SIG-M5 treated with dmso at 0.1 percent for 504 hours (cell line): ENCODE measurements around the gene PDGFD.
"Not testable (repeated sequence)": the region's sequence is repeated elsewhere in the genome, so short reads cannot be mapped to it uniquely, and the experiment has no call there.

Source experiments
- DNase-seq: peaks from one replicate; lab custom pipeline; 2025; ENCODE audit not compliant: unreplicated experiment; lab: John Stamatoyannopoulos, UW

PDGFD gene

DNA sequence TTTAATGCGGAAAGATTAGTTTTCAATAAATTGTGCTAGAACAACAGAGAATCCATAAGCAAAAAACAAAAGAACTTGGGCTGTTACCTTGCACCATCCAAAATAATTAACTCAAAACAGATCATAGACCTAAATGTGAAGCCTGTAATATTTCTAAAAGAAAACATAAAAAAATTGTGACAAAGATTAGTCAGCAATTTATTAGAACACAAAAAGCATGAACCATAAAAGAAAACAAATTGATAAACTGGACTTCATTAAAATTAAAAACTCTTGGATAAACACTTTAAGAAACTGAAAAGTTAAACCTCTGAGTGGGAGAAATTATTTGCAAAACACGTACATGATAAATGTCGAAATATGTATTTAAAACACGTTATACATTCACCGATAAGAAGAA, 106.0 kb downstream of the PDGFD start:
- no peak for DNase-seq

- no peak for DNase-seq
These were observed 108.4 kb downstream of the PDGFD start for GRCh38 chr11:104055596-104055995.

- DNase-seq, result no peak
These were observed 108.9 kb downstream of the PDGFD start for GRCh38 chr11:104054911-104055529.

- DNase-seq, result no peak
These were observed 110.0 kb downstream of the PDGFD start for GRCh38 chr11:104053743-104054478.

GRCh38 chr11:104051778-104052177, 112.2 kb downstream of the PDGFD start:
- DNase-seq, result no peak

- no peak for DNase-seq
These were observed 114.8 kb downstream of the PDGFD start for GRCh38 chr11:104049116-104049515.

- DNase-seq, result not testable (repeated sequence)
These were observed 117.1 kb downstream of the PDGFD start for GRCh38 chr11:104046858-104047257.

- no peak for DNase-seq
These were observed 117.6 kb downstream of the PDGFD start for GRCh38 chr11:104046331-104046730.

- DNase-seq, result no peak
These were observed 120.2 kb downstream of the PDGFD start for GRCh38 chr11:104043678-104044239.

DNA sequence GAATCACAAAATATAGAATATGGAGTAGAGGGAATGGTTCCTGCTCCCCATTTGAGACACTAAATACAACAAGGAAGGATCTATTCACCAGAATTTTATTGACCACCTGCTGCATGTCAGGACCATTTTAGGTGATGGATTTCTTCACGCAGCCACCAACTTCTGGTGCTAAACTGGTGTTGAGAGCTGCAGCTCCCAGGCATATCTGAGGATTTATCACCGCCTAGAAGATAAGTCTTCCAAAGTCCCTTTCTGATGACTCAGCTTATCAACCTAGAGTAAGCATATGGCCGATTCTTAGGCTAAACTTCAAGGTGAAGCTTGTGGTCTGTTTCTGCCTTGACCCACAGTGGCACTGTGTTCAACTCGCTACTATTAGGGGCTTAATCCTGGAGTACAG, 120.8 kb downstream of the PDGFD start:
- DNase-seq, result no peak

- DNase-seq, result no peak
These were observed 122.2 kb downstream of the PDGFD start for GRCh38 chr11:104041792-104042191.

DNA sequence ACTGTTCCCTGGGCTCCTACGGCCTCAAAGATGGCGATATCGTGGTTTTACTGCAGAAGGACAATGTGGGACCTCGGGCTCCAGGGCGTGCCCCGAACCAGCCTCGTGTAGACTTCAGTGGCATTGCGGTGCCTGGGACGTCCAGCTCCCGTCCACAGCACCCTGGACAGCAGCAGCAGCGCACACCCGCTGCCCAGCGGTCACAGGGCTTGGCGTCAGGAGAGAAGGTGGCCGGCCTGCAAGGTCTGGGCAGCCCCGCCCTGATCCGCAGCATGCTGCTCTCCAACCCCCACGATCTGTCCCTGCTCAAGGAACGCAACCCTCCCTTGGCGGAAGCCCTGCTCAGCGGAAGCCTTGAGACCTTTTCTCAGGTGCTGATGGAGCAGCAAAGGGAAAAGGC, 127.0 kb downstream of the PDGFD start:
- no peak for DNase-seq

- DNase-seq, result no peak
These were observed 127.4 kb downstream of the PDGFD start, which contains the start of gene DDI1 for GRCh38 chr11:104036588-104036987. Gene DDI1, plus strand, starts transcription at chr11:104036640. Its CDS starts 183 bp downstream, at chr11:104036823.

DNA sequence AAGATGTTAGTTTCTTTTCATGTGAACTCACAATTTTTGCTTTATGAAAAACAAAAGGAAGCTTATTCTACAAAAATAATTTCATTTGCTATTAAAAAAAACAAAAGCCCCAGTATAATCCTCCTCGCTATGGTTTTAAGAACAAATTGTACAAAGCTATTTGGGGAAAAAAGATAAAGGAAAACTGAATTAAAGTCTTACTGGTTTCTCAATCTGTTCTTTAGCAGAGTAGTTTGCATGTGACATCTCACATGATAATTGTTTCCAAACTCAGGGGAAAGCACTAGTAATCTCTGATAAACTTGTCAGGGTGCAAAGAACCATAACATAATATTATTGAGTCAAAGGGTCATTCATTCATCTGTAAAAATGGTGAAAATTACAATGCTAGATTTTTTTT, 130.4 kb downstream of the PDGFD start:
- DNase-seq, result no peak

DNA sequence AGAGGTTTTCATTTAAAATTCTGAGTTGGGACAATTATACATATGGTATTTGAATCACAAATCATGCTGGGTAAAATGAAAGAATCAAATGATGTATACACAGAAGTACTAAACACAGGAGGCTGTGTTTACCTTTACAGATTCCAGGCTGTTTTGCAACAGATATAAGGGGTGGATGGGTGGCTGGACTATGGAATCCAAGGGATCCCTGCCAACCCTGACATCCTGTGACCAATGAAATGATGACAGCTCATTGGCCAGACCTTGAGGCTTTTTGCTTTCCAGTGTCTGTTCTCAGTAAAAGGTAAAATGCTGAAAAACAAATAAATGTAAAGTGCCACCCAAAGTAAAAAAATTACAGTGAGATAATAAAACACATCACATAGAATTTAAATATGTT, 130.8 kb downstream of the PDGFD start:
- DNase-seq, result no peak

DNA sequence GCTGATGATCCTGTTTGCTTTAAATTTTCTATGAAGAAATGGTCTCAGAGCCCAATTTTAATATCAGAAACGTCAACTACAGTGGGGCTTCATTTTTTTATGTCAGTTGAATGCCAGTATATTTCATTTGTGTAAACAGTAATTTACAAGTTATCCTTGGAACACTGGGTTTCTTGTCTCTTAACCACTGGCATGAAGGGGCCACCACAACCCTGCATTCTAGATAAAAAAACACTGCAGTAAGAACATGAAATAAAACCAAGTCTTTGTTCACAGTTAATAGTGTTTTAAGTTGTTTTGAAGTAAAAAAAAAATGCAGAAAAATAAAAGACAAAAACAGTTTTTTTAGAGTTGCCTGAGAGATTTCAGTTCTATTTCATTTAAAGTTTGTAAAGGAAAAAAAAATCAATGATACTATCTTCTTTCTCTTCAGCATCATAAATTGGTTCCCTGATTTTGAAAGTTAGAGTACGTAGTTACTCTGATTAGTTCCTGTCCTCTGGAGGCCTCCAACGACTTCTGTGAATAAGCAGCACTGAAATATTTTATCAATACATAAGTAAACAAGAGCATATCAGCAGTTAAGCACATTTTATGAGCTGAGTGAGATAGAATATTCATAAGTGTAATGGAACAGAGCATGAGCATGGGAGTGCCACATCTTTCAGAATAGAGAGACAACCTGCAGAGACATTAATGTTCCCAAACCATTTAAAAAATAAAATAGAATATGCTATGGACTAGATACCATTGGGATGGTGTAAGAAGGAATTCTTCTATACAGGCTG, 135.3 kb downstream of the PDGFD start:
- no peak for DNase-seq

DNA sequence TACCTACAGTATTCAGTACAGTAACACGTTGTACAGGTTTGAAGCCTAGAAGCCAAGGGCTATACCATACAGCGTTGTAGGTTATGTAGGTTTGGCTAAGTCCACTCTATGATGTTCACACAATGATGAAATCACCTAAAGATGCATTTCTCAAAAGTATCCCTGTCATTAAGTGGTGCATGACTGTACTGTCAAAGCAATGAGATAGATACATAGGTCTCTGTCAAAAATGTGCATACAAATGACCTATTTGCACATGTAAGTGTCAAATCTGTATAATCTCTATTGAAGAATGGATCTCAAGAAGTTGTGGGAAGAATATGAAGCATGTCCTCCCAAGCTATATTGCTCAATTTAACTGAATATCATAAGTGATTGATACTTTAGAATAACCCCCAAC, 139.4 kb downstream of the PDGFD start:
- no peak for DNase-seq

- no peak for DNase-seq
These were observed 148.1 kb downstream of the PDGFD start for GRCh38 chr11:104015649-104016415.

DNA sequence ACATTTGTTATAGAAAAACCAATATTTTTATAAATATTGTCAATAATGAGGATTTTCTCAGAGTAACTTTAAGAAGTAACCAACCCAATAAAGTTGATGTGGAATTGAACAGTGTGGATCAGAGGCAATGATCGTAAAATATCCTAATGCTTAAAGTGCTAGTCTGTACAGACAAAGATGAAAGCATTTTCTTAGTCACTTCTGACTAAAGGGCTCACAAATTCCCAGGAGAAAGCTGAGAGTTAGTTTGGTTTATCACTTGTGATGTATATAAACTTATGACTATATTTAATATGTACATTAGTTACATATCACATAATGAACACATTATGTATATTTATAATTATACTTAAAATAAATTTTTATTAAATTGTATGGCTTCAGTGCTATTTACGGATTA, 152.9 kb downstream of the PDGFD start:
- no peak for DNase-seq

GRCh38 chr11:104009744-104010143, 154.2 kb downstream of the PDGFD start:
- no peak for DNase-seq
